WERI-Rb-1 (cell line): Measurements from ENCODE around the gene USP24.

Experiments used
- DNase-seq: peaks from one replicate; pipeline ENCODE4 v3.0.0-alpha.2; 2020
- H3K27ac ChIP-seq: fragments of 250-450 bp; sonication (Bioruptor Pico); 2 replicates; pipeline ENCODE4 v1.5.1; 2020; ENCODE audit warnings: mild to moderate bottlenecking, moderate library complexity
- H3K27me3 ChIP-seq: fragments of 250-450 bp; sonication (Bioruptor Pico); 2 replicates; pipeline ENCODE4 v1.5.1; 2021; ENCODE audit warnings: mild to moderate bottlenecking, low read depth, moderate library complexity; ENCODE audit not compliant: insufficient read depth, severe bottlenecking
- H3K36me3 ChIP-seq: fragments of 250-450 bp; sonication (Bioruptor Pico); 2 replicates; pipeline ENCODE4 v1.5.1; 2020; ENCODE audit warnings: mild to moderate bottlenecking, moderate library complexity
- H3K4me3 ChIP-seq: 2 replicates; pipeline ENCODE4 v1.5.1; 2011; ENCODE audit warnings: low read depth, mild to moderate bottlenecking, control low read depth, low read length
- H3K9me3 ChIP-seq: fragments of 250-450 bp; sonication (Bioruptor Pico); 2 replicates; pipeline ENCODE4 v1.5.1; 2021; ENCODE audit warnings: mild to moderate bottlenecking, moderate library complexity; ENCODE audit not compliant: severe bottlenecking
- CTCF ChIP-seq: IDR thresholded peaks from 2 replicates; pipeline ENCODE4 v1.5.1; 2011; ENCODE audit warnings: low read depth, mild to moderate bottlenecking, control low read depth, inconsistent platforms, low read length

USP24 gene

GRCh38 chr1:55214212-55214933 lies 791 bp downstream of the USP24 start:
- DNase-seq = peak; percentile 83
- no peak for TF ChIP-seq CTCF
- no peaks in the 10 kb centered on the region for H3K9me3 ChIP-seq
- H3K27me3 ChIP-seq = no peaks in the 10 kb centered on the region
- H3K36me3 ChIP-seq = peaks cover 8% of the 10 kb centered on the region
- peak overlapping the region; percentile 94 for H3K27ac ChIP-seq
- H3K4me3 ChIP-seq = peak overlapping the region; percentile 91

- peak overlapping the region; percentile 94 for H3K27ac ChIP-seq
- TF ChIP-seq CTCF = no peak
- peaks cover 8% of the 10 kb centered on the region for H3K36me3 ChIP-seq
- peak; percentile 19 for DNase-seq
- H3K9me3 ChIP-seq = no peaks in the 10 kb centered on the region
- peak overlapping the region; percentile 91 for H3K4me3 ChIP-seq
- H3K27me3 ChIP-seq = no peaks in the 10 kb centered on the region
Observed at GRCh38 chr1:55213885-55214211, 1.3 kb downstream of the USP24 start.

GRCh38 chr1:55213151-55213884 lies 1.8 kb downstream of the USP24 start:
- no peak for TF ChIP-seq CTCF
- H3K9me3 ChIP-seq = no peaks in the 10 kb centered on the region
- peak overlapping the region; percentile 94; the same call in 1 of the 2 replicates for H3K27ac ChIP-seq
- peak overlapping the region; percentile 91 for H3K4me3 ChIP-seq
- DNase-seq = no peak
- H3K36me3 ChIP-seq = peaks cover 8% of the 10 kb centered on the region
- no peaks in the 10 kb centered on the region for H3K27me3 ChIP-seq

- Histone ChIP-seq H3K27ac (no peak overlapping the region), H3K27me3 (no peaks in the 10 kb centered on the region), H3K9me3 (no peaks in the 10 kb centered on the region), H3K36me3 (peaks cover 8% of the 10 kb centered on the region), H3K4me3 (no peak overlapping the region)
- no peak for TF ChIP-seq CTCF
- DNase-seq = no peak
Observed at GRCh38 chr1:55212349-55213150, 2.6 kb downstream of the USP24 start.

- TF ChIP-seq CTCF = no peak
- no peak for DNase-seq
- no peaks in the 10 kb centered on the region for H3K27me3 ChIP-seq
- peaks cover 8% of the 10 kb centered on the region for H3K36me3 ChIP-seq
- H3K27ac ChIP-seq = no peak overlapping the region
- H3K4me3 ChIP-seq = no peak overlapping the region
- no peaks in the 10 kb centered on the region for H3K9me3 ChIP-seq
Observed at GRCh38 chr1:55211863-55212262, 3.3 kb downstream of the USP24 start.
